ENCODE results near the gene CYP26B1.

Gene CYP26B1

DNA sequence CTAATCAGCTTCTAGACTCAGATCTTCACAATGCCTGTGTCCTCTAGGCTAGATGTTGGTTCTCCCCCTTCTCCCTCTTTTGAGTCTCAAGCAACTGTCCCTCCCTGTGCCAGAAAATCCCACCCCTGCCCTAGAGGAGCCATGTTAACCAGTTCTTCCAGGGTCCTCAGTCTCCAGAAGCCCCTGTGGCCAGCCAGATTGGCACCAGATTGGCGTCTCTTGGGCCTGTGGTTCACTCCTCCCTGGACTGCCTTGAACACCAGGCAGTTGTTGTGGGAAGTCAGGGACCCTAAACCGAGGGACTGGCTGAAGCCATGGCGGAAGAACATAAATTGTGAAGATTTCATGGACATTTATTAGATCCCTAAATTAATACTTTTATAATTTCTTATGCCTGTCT, 36.6 kb downstream of the CYP26B1 start:
- DNase-seq (ENCODE audit: low read depth) = no peak
- TF ChIP-seq, protein P1, sequence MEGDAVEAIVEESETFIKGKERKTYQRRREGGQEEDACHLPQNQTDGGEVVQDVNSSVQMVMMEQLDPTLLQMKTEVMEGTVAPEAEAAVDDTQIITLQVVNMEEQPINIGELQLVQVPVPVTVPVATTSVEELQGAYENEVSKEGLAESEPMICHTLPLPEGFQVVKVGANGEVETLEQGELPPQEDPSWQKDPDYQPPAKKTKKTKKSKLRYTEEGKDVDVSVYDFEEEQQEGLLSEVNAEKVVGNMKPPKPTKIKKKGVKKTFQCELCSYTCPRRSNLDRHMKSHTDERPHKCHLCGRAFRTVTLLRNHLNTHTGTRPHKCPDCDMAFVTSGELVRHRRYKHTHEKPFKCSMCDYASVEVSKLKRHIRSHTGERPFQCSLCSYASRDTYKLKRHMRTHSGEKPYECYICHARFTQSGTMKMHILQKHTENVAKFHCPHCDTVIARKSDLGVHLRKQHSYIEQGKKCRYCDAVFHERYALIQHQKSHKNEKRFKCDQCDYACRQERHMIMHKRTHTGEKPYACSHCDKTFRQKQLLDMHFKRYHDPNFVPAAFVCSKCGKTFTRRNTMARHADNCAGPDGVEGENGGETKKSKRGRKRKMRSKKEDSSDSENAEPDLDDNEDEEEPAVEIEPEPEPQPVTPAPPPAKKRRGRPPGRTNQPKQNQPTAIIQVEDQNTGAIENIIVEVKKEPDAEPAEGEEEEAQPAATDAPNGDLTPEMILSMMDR (IDR thresholded peaks at IDR 0.05; ENCODE audit: low read length, missing control alignments) = no peak
- H3K4me3 ChIP-seq (replicated peaks; ENCODE audit: low read depth, low read length) = no peak overlapping the region

DNA sequence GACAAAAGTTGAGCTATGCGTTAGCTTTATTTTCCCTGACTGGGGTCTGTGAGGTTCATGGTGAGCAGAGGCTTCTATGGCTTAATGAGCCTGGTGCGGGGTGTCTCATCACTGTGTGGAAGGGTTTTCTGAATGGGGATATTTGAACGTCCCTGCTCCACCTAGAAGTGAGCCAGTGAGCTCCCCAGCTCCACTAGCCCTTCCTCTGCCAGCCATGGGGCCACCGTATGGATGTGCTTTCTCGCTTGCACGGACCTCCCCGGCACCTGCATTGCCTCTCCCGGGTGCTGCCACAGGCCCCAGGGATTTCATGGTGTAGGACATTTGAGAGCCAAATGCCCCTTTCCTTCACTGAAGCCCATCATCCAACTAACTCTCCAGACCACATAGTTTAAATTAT, 37.8 kb downstream of the CYP26B1 start:
- H3K4me3 ChIP-seq (replicated peaks; ENCODE audit: low read depth, low read length) = no peak overlapping the region
- TF ChIP-seq, protein P1 (IDR thresholded peaks at IDR 0.05; ENCODE audit: low read length, missing control alignments) = no peak
- no peak for DNase-seq (ENCODE audit: low read depth)

DNA sequence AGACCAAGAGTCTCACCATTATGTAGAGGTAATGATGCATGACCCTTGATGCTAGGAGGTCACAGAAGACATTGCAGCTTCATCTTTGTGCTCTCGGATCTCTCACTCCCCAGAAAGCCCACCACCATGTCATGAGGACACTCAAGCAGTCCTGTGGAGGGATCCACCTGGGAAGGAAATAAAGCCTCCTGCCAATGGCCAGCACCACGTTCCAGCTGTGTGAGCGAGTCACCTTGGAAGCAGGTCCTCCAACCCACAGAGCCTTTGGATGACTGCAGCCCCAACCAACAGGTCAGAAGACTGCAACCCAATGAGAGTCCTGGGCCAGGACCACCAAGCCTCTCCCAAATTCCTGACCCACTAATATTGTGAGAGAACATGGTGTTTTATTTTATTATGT, 38.4 kb downstream of the CYP26B1 start:
- no peak for DNase-seq (ENCODE audit: low read depth)
- TF ChIP-seq, protein P1 (IDR thresholded peaks at IDR 0.05; ENCODE audit: low read length, missing control alignments) = no peak
- no peak overlapping the region for H3K4me3 ChIP-seq (replicated peaks; ENCODE audit: low read depth, low read length)

DNA sequence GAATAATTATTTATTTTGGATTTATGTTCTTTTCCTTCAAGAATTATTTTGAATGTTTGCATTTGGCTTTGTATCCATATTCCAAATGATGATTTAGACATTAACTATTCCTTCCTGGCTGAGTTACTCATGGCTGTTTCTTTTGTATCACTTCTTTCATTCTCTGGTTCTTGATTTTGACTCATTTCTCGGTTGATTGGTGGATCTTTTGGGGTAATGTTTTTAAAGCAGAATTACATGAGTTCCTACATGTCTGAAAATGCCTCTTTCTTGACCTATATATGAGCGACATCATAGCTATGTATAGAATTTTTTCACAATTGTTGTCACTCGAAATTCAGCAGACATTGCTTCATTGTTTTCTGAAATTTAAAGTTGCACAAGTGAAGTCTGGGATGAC, 39.5 kb downstream of the CYP26B1 start:
- H3K4me3 ChIP-seq (replicated peaks; ENCODE audit: low read depth, low read length) = no peak overlapping the region
- TF ChIP-seq, protein P1 (IDR thresholded peaks at IDR 0.05; ENCODE audit: low read length, missing control alignments) = no peak
- DNase-seq (ENCODE audit: low read depth) = peak; percentile 4

DNA sequence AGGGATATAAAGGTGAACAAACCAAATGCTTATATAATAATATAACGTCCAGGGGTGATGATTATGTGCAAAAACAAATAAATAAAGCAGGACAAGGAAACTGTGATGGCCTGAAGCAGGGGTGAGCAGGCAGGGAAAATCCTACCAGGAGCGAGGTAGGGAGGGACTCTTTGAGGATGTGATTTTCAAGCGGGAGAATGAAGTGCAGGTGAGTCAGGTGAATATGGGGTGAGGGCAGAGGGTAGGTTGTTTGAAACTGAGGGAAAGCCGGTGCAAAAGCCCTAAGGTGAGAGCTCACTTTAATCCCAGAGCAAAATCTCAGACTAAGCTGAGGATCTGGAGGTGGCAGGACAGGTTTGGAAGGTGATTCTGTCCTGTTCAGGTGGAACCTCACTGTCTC, 40.7 kb downstream of the CYP26B1 start:
- no peak overlapping the region for H3K4me3 ChIP-seq (replicated peaks; ENCODE audit: low read depth, low read length)
- TF ChIP-seq, protein P1 (IDR thresholded peaks at IDR 0.05; ENCODE audit: low read length, missing control alignments) = no peak
- DNase-seq (ENCODE audit: low read depth) = no peak

DNA sequence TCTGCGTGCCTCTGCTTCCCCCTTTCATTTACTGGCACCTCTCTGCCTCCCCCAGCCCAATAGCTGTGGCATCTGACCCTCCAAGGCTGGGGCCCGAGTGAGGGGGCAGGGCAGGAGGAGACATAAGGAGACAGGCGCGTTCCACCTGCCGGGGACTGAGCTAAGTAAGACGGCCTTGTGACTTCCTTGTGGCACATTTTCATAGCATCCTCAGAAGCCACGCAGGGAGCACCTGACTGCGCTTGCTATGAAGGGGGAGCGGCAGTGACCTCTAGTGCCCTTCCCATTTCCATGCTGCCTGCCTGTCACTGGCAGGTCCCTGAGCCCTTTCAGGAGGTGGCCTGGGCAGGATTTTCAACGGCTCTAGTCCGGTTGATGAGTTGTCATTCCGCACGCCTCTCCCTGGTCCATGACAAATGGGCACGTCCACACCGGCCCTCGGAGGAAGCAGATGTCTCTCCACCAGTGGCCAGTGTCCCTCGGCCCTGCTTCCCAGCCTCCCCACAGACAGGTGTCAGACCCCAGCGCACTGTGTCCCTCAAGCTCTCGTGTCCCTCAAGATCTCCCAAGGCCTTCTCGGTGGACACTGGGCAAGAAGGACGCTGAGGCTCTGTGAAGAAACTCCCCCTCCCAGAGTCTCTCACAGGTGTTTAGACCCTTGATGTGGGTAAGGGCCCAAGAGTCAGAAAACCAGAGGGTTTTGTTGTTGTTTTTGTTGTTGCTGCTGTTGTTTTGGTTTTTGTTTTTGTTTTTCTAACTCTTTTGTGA, 42.7 kb downstream of the CYP26B1 start:
- H3K4me3 ChIP-seq (replicated peaks; ENCODE audit: low read depth, low read length) = no peak overlapping the region
- no peak for DNase-seq (ENCODE audit: low read depth)
- TF ChIP-seq, protein P1 (IDR thresholded peaks at IDR 0.05; ENCODE audit: low read length, missing control alignments) = no peak

DNA sequence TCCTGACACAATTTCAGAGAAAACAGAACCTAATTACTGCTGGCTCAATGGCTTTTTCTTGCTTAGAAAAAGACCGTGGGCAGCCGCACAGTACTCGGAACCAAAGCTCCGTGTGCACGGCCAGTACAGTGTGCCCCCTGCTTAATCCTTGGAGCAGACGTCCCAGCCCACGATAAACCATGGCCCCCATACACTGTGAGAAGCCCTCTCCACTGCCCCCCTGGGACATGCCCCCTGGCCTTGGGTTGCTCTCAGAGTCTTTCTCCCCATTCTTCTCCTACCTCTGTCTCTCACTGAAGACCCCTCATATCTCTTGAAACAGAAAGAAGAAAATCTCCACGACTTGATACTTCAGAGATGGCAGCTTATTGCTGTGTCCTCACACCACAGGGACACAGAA, 44.0 kb downstream of the CYP26B1 start:
- H3K4me3 ChIP-seq (replicated peaks; ENCODE audit: low read depth, low read length) = no peak overlapping the region
- TF ChIP-seq, protein P1 (IDR thresholded peaks at IDR 0.05; ENCODE audit: low read length, missing control alignments) = no peak
- DNase-seq (ENCODE audit: low read depth) = no peak
